ENCODE data around the gene DAPK2.

Gene DAPK2

GRCh38 chr15:63894662-63894949 is 151.7 kb downstream of the DAPK2 start:
- no peak overlapping the region for H2BK5ac ChIP-seq (ENCODE audit: low read depth, low read length, poor library complexity, severe bottlenecking)
- WGBS: 98% methylated on average over 4 of the region's 6 CpGs
- no peak overlapping the region for H3K14ac ChIP-seq (ENCODE audit: low read length in 2 of 2)
- no peak overlapping the region for H2BK120ac ChIP-seq (ENCODE audit: low read depth, low read length)
- H3K4me3 ChIP-seq (ENCODE audit: insufficient read depth in 1 of 2, low read depth in 1 of 2, low read length in 2 of 2): no peak overlapping the region
- H3K27me3 ChIP-seq (ENCODE audit: control insufficient read depth in 1 of 2, insufficient read depth in 1 of 2, low read length in 2 of 2): peaks cover 0 to 6% of the 10 kb centered on the region in 2 experiments
- no peak overlapping the region for H2AK5ac ChIP-seq (ENCODE audit: low read length, severe bottlenecking)
- no peak overlapping the region for H4K8ac ChIP-seq (ENCODE audit: low read length)
- no peaks in the 10 kb centered on the region for H3K9me3 ChIP-seq (ENCODE audit: control insufficient read depth, low read length)
- no peaks in the 10 kb centered on the region for H3K79me1 ChIP-seq (replicated peaks; ENCODE audit: low read length, poor library complexity, severe bottlenecking)
- no peak overlapping the region for H3K4me2 ChIP-seq (ENCODE audit: low read length, poor library complexity, severe bottlenecking)
- peaks cover 22% of the 10 kb centered on the region for H3K4me1 ChIP-seq (ENCODE audit: control insufficient read depth, insufficient read depth, low read depth, low read length)
- DNase-seq: no peak
- no peaks in the 10 kb centered on the region for H3K36me3 ChIP-seq (ENCODE audit: control insufficient read depth in 1 of 2, insufficient read depth in 2 of 2, low read depth in 1 of 2, low read length in 2 of 2)
- no peak overlapping the region for H3K23ac ChIP-seq (ENCODE audit: low read length in 2 of 2)
- H3K27ac ChIP-seq (ENCODE audit: low read length, poor library complexity, severe bottlenecking): no peak overlapping the region
- no peak overlapping the region for H2AFZ ChIP-seq (ENCODE audit: low read depth, low read length)
- H2BK12ac ChIP-seq (ENCODE audit: low read length in 2 of 2): no peak overlapping the region
- no peak overlapping the region for H2BK15ac ChIP-seq (ENCODE audit: low read depth, poor library complexity, severe bottlenecking)
- no peak overlapping the region for H4K91ac ChIP-seq (ENCODE audit: low read length)
- H3K9ac ChIP-seq (ENCODE audit: low read length): no peak overlapping the region
- H3K18ac ChIP-seq (ENCODE audit: low read depth in 1 of 2, low read length in 2 of 2): no peak overlapping the region
- H3K4ac ChIP-seq (ENCODE audit: low read depth in 1 of 2, low read length in 2 of 2): no peak overlapping the region

- H3K4ac ChIP-seq (ENCODE audit: low read depth in 1 of 2, low read length in 2 of 2): no peak overlapping the region
- H2BK5ac ChIP-seq (ENCODE audit: low read depth, low read length, poor library complexity, severe bottlenecking): no peak overlapping the region
- no peaks in the 10 kb centered on the region for H3K79me1 ChIP-seq (replicated peaks; ENCODE audit: low read length, poor library complexity, severe bottlenecking)
- no peak overlapping the region for H2BK12ac ChIP-seq (ENCODE audit: low read length in 2 of 2)
- no peak overlapping the region for H2BK120ac ChIP-seq (ENCODE audit: low read depth, low read length)
- no peak overlapping the region for H2AK5ac ChIP-seq (ENCODE audit: low read length, severe bottlenecking)
- no peak overlapping the region for H2AFZ ChIP-seq (ENCODE audit: low read depth, low read length)
- H3K36me3 ChIP-seq (ENCODE audit: control insufficient read depth in 1 of 2, insufficient read depth in 2 of 2, low read depth in 1 of 2, low read length in 2 of 2): no peaks in the 10 kb centered on the region
- no peak overlapping the region for H3K27ac ChIP-seq (ENCODE audit: low read length, poor library complexity, severe bottlenecking)
- H3K23ac ChIP-seq (ENCODE audit: low read length in 2 of 2): no peak overlapping the region
- peaks cover 22% of the 10 kb centered on the region for H3K4me1 ChIP-seq (ENCODE audit: control insufficient read depth, insufficient read depth, low read depth, low read length)
- H4K91ac ChIP-seq (ENCODE audit: low read length): no peak overlapping the region
- no peak overlapping the region for H3K18ac ChIP-seq (ENCODE audit: low read depth in 1 of 2, low read length in 2 of 2)
- WGBS: 81% methylated on average over 12 of the region's 12 CpGs
- no peaks in the 10 kb centered on the region for H3K9me3 ChIP-seq (ENCODE audit: control insufficient read depth, low read length)
- H3K14ac ChIP-seq (ENCODE audit: low read length in 2 of 2): no peak overlapping the region
- no peak for DNase-seq
- no peak overlapping the region for H2BK15ac ChIP-seq (ENCODE audit: low read depth, poor library complexity, severe bottlenecking)
- H4K8ac ChIP-seq (ENCODE audit: low read length): no peak overlapping the region
- no peak overlapping the region for H3K9ac ChIP-seq (ENCODE audit: low read length)
- no peak overlapping the region for H3K4me3 ChIP-seq (ENCODE audit: insufficient read depth in 1 of 2, low read depth in 1 of 2, low read length in 2 of 2)
- H3K4me2 ChIP-seq (ENCODE audit: low read length, poor library complexity, severe bottlenecking): no peak overlapping the region
- peaks cover 0 to 6% of the 10 kb centered on the region in 2 experiments for H3K27me3 ChIP-seq (ENCODE audit: control insufficient read depth in 1 of 2, insufficient read depth in 1 of 2, low read length in 2 of 2)
Measured at GRCh38 chr15:63893866-63894661, 152.2 kb downstream of the DAPK2 start.

- H3K4me2 ChIP-seq (ENCODE audit: low read length, poor library complexity, severe bottlenecking): no peak overlapping the region
- H2BK5ac ChIP-seq (ENCODE audit: low read depth, low read length, poor library complexity, severe bottlenecking): no peak overlapping the region
- WGBS: 88% methylated on average over 11 of the region's 11 CpGs
- peaks cover 22% of the 10 kb centered on the region for H3K4me1 ChIP-seq (ENCODE audit: control insufficient read depth, insufficient read depth, low read depth, low read length)
- no peak overlapping the region for H4K91ac ChIP-seq (ENCODE audit: low read length)
- H2AFZ ChIP-seq (ENCODE audit: low read depth, low read length): no peak overlapping the region
- H3K4me3 ChIP-seq (ENCODE audit: insufficient read depth in 1 of 2, low read depth in 1 of 2, low read length in 2 of 2): no peak overlapping the region
- no peak overlapping the region for H3K23ac ChIP-seq (ENCODE audit: low read length in 2 of 2)
- H3K4ac ChIP-seq (ENCODE audit: low read depth in 1 of 2, low read length in 2 of 2): no peak overlapping the region
- H2BK15ac ChIP-seq (ENCODE audit: low read depth, poor library complexity, severe bottlenecking): no peak overlapping the region
- H3K27ac ChIP-seq (ENCODE audit: low read length, poor library complexity, severe bottlenecking): no peak overlapping the region
- no peak overlapping the region for H2AK5ac ChIP-seq (ENCODE audit: low read length, severe bottlenecking)
- H2BK120ac ChIP-seq (ENCODE audit: low read depth, low read length): no peak overlapping the region
- no peak overlapping the region for H2BK12ac ChIP-seq (ENCODE audit: low read length in 2 of 2)
- H3K14ac ChIP-seq (ENCODE audit: low read length in 2 of 2): no peak overlapping the region
- H3K79me1 ChIP-seq (replicated peaks; ENCODE audit: low read length, poor library complexity, severe bottlenecking): no peaks in the 10 kb centered on the region
- no peaks in the 10 kb centered on the region for H3K9me3 ChIP-seq (ENCODE audit: control insufficient read depth, low read length)
- no peak for DNase-seq
- no peak overlapping the region for H3K9ac ChIP-seq (ENCODE audit: low read length)
- H3K18ac ChIP-seq (ENCODE audit: low read depth in 1 of 2, low read length in 2 of 2): no peak overlapping the region
- no peak overlapping the region for H4K8ac ChIP-seq (ENCODE audit: low read length)
- H3K27me3 ChIP-seq (ENCODE audit: control insufficient read depth in 1 of 2, insufficient read depth in 1 of 2, low read length in 2 of 2): no peaks in the 10 kb centered on the region
- no peaks in the 10 kb centered on the region for H3K36me3 ChIP-seq (ENCODE audit: control insufficient read depth in 1 of 2, insufficient read depth in 2 of 2, low read depth in 1 of 2, low read length in 2 of 2)
Measured at GRCh38 chr15:63892794-63893441, 153.4 kb downstream of the DAPK2 start.

- Histone ChIP-seq H3K9ac (ENCODE audit: low read length) (no peak overlapping the region), H3K14ac (ENCODE audit: low read length in 2 of 2) (no peak overlapping the region), H2AFZ (ENCODE audit: low read depth, low read length) (no peak overlapping the region), H2BK120ac (ENCODE audit: low read depth, low read length) (no peak overlapping the region), H3K79me1 (replicated peaks; ENCODE audit: low read length, poor library complexity, severe bottlenecking) (no peaks in the 10 kb centered on the region), H3K36me3 (ENCODE audit: control insufficient read depth in 1 of 2, insufficient read depth in 2 of 2, low read depth in 1 of 2, low read length in 2 of 2) (no peaks in the 10 kb centered on the region), H3K23ac (ENCODE audit: low read length in 2 of 2) (no peak overlapping the region), H2BK15ac (ENCODE audit: low read depth, poor library complexity, severe bottlenecking) (no peak overlapping the region), H3K27me3 (ENCODE audit: control insufficient read depth in 1 of 2, insufficient read depth in 1 of 2, low read length in 2 of 2) (no peaks in the 10 kb centered on the region), H2BK12ac (ENCODE audit: low read length in 2 of 2) (no peak overlapping the region), H3K4ac (ENCODE audit: low read depth in 1 of 2, low read length in 2 of 2) (no peak overlapping the region), H3K4me3 (ENCODE audit: insufficient read depth in 1 of 2, low read depth in 1 of 2, low read length in 2 of 2) (no peak overlapping the region), H3K18ac (ENCODE audit: low read depth in 1 of 2, low read length in 2 of 2) (no peak overlapping the region), H2BK5ac (ENCODE audit: low read depth, low read length, poor library complexity, severe bottlenecking) (no peak overlapping the region), H4K8ac (ENCODE audit: low read length) (no peak overlapping the region), H4K91ac (ENCODE audit: low read length) (no peak overlapping the region), H3K27ac (ENCODE audit: low read length, poor library complexity, severe bottlenecking) (no peak overlapping the region), H2AK5ac (ENCODE audit: low read length, severe bottlenecking) (no peak overlapping the region), H3K4me2 (ENCODE audit: low read length, poor library complexity, severe bottlenecking) (no peak overlapping the region), H3K9me3 (ENCODE audit: control insufficient read depth, low read length) (no peaks in the 10 kb centered on the region), H3K4me1 (ENCODE audit: control insufficient read depth, insufficient read depth, low read depth, low read length) (peaks cover 15% of the 10 kb centered on the region)
- WGBS: 75% methylated on average over 3 of the region's 3 CpGs
- no peak for DNase-seq
Measured at GRCh38 chr15:63891768-63892133, 154.5 kb downstream of the DAPK2 start.
